Measurements from ENCODE around the gene PIWIL4.
A peak's percentile ranks its signal among the peaks of the same experiment; 100 is the strongest.

PIWIL4 gene

DNA sequence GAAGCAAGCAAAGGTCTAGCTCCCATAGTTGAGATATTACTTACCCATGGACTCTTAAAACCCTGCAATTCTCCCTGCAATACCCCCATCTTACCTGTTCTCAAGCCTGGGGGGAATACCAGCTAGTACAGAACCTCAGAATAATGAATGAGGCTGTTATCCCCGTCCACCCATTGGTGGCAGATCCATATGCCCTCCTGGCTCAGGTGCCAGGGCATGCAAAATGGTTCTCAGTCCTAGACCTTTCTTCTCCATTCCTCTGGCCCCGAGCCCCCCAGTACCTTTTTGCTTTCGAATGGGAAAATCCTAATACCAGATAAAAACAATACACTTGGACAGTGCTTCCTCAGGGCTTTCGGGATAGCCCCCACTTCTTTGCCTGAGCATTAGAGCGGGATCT lies 86.4 kb downstream of the PIWIL4 start:
- H3K36me3 Mint-ChIP-seq (ENCODE audit: low read depth): no peaks in the 10 kb centered on the region
- TF ChIP-seq, protein P1, sequence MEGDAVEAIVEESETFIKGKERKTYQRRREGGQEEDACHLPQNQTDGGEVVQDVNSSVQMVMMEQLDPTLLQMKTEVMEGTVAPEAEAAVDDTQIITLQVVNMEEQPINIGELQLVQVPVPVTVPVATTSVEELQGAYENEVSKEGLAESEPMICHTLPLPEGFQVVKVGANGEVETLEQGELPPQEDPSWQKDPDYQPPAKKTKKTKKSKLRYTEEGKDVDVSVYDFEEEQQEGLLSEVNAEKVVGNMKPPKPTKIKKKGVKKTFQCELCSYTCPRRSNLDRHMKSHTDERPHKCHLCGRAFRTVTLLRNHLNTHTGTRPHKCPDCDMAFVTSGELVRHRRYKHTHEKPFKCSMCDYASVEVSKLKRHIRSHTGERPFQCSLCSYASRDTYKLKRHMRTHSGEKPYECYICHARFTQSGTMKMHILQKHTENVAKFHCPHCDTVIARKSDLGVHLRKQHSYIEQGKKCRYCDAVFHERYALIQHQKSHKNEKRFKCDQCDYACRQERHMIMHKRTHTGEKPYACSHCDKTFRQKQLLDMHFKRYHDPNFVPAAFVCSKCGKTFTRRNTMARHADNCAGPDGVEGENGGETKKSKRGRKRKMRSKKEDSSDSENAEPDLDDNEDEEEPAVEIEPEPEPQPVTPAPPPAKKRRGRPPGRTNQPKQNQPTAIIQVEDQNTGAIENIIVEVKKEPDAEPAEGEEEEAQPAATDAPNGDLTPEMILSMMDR (IDR thresholded peaks at IDR 0.05; ENCODE audit: unreplicated experiment in 3 of 3): no peak
- H3K27ac Mint-ChIP-seq: no peak overlapping the region
- H3K27me3 Mint-ChIP-seq (ENCODE audit: low read depth): peaks cover 4% of the 10 kb centered on the region
- no peaks in the 10 kb centered on the region for H3K9me3 Mint-ChIP-seq
- no peak overlapping the region for H3K4me3 Mint-ChIP-seq
- peaks cover 24% of the 10 kb centered on the region for H3K4me1 Mint-ChIP-seq

DNA sequence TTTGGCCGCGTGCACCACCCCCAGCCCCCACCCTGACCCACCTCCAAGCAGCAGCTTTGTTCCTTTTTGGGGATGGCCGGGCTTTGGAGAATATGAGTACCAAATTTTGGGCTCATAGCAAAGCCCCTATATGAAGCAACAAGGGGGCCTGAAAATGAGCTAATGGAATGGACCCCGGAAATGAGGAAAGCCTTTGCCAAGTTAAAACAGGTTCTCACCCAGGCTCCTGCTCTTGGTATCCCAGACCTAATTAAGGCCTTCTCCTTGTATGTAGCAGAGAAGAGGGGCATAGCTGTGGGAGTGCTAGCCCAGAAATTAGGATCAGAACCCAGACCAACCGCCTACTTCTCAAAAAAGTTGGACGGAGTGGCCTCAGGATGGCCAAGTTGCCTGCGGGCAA lies 87.0 kb downstream of the PIWIL4 start:
- Mint-ChIP-seq H3K27ac (no peak overlapping the region), H3K9me3 (no peaks in the 10 kb centered on the region), H3K4me1 (peaks cover 24% of the 10 kb centered on the region), H3K36me3 (ENCODE audit: low read depth) (no peaks in the 10 kb centered on the region), H3K27me3 (ENCODE audit: low read depth) (peaks cover 4% of the 10 kb centered on the region), H3K4me3 (no peak overlapping the region)
- TF ChIP-seq, protein P1 (IDR thresholded peaks at IDR 0.05; ENCODE audit: unreplicated experiment in 3 of 3): no peak

DNA sequence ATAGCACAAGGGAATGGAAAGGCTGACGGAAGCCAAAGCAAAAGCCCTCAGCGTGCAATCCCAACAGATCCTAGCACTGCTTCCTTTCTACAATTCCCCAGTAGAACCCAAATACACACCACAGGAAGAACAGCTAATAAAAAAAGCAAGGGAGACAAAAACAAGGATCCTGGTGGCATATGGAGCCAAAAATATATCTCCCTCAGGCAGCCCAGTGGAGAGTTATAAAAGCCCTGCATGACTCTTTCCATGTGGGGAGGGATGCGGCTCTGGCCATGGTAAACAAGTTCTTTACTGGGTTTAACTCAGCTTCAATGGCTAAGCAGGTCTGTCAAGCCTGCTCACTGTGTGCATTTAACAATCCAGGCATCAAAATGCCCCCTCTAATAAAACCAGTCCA lies 88.1 kb downstream of the PIWIL4 start:
- H3K36me3 Mint-ChIP-seq (ENCODE audit: low read depth): no peaks in the 10 kb centered on the region
- TF ChIP-seq, protein P1 (IDR thresholded peaks at IDR 0.05; ENCODE audit: unreplicated experiment in 3 of 3): no peak
- H3K27me3 Mint-ChIP-seq (ENCODE audit: low read depth): peaks cover 4% of the 10 kb centered on the region
- H3K4me3 Mint-ChIP-seq: no peak overlapping the region
- no peaks in the 10 kb centered on the region for H3K9me3 Mint-ChIP-seq
- H3K27ac Mint-ChIP-seq: peak overlapping the region in 2 of 3 experiments; percentile 45 to 68
- peaks cover 24% of the 10 kb centered on the region for H3K4me1 Mint-ChIP-seq

DNA sequence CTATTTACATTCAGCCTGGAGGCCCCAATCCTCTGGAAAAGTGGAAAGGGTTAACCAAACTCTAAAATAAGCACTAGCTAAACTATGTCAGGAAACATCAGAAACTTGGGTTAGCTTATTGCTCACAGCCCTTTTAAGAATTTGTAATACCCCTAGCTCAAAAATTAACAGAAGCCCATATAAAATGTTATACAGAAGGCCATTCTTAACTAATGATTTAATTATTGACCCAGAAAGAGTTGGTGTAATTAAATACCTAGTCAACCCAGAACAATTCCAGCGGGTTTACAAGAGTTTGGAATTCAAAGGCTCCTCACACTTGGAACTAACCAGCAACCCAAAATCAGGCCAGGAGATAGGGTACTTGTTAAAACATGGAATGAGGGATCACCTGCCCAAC lies 88.8 kb downstream of the PIWIL4 start:
- Mint-ChIP-seq H3K36me3 (ENCODE audit: low read depth) (no peaks in the 10 kb centered on the region), H3K27ac (peak overlapping the region in 2 of 3 experiments; percentile 40 to 46), H3K4me1 (peaks cover 17% of the 10 kb centered on the region), H3K4me3 (no peak overlapping the region), H3K9me3 (no peaks in the 10 kb centered on the region), H3K27me3 (ENCODE audit: low read depth) (peaks cover 4% of the 10 kb centered on the region)
- TF ChIP-seq, protein P1 (IDR thresholded peaks at IDR 0.05; ENCODE audit: unreplicated experiment in 3 of 3): no peak

DNA sequence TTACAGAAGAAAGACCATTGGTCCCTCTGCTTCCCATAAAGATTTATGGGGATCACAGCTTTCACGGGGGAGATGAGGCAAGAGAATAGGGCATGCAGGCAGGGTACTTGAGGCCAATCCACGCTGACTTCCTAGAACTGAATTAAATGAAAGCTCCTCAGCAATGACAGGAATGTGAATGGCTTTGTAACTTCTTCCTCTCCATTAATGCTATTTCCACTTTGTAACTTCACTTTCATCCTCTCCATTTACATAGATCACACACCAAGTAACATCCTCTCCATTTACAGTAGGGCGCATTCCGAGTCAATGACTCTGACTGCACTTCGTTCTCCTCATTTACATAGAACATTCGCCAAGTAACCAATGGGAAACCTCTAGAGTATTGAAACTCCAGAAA lies 89.8 kb downstream of the PIWIL4 start:
- Mint-ChIP-seq H3K4me1 (peaks cover 15% of the 10 kb centered on the region), H3K27me3 (ENCODE audit: low read depth) (peaks cover 4% of the 10 kb centered on the region), H3K9me3 (no peaks in the 10 kb centered on the region), H3K36me3 (ENCODE audit: low read depth) (no peaks in the 10 kb centered on the region), H3K27ac (no peak overlapping the region), H3K4me3 (no peak overlapping the region)
- TF ChIP-seq, protein P1 (IDR thresholded peaks at IDR 0.05; ENCODE audit: unreplicated experiment in 3 of 3): no peak

DNA sequence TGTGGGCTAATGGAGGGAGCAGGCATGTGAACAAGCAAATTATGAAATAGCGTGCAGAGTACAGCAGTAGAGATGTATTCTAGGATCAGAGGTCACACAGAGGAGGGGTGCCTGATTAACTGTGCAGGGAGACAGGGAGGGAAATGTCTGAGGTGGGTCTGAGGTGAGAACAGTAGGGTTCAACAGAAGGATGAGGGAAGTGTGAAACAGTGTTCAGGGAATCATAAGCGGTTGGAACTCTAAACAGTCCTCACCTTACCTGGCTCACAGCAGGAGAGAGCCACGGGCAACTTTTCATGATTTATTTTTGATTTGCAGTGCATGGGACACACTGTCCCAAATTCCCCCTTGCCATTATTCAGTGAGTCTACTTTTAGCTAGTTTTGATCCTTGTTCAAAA lies 90.5 kb downstream of the PIWIL4 start:
- Mint-ChIP-seq H3K9me3 (no peaks in the 10 kb centered on the region), H3K4me3 (no peak overlapping the region), H3K27me3 (ENCODE audit: low read depth) (peaks cover 4% of the 10 kb centered on the region), H3K27ac (no peak overlapping the region), H3K4me1 (peaks cover 9% of the 10 kb centered on the region), H3K36me3 (ENCODE audit: low read depth) (no peaks in the 10 kb centered on the region)
- TF ChIP-seq, protein P1 (IDR thresholded peaks at IDR 0.05; ENCODE audit: unreplicated experiment in 3 of 3): no peak
